Measurements from ENCODE around the gene MED13L.

GRCh38 chr12:116200812-116201211, 76.7 kb downstream of the MED13L start:
- TF ChIP-seq SUZ12 (IDR thresholded peaks at IDR 0.05): no peak
- TF ChIP-seq PKNOX1 (IDR thresholded peaks at IDR 0.05): no peak
- no peak for TF ChIP-seq BHLHE40 (IDR thresholded peaks at IDR 0.05; ENCODE audit: borderline replicate concordance)
- no peak for TF ChIP-seq SP1 (IDR thresholded peaks at IDR 0.05)
- no peak for TF ChIP-seq FOXK2 (IDR thresholded peaks at IDR 0.05)
- no peak for TF ChIP-seq ZNF384 (IDR thresholded peaks at IDR 0.05)
- no peak for TF ChIP-seq HDGF (IDR thresholded peaks at IDR 0.05; ENCODE audit: borderline replicate concordance)
- TF ChIP-seq ARNT (IDR thresholded peaks at IDR 0.05): no peak
- no peak for TF ChIP-seq TARDBP (IDR thresholded peaks at IDR 0.05)
- TF ChIP-seq CTBP1 (IDR thresholded peaks at IDR 0.05; ENCODE audit: borderline replicate concordance): no peak
- TF ChIP-seq FOXM1 (IDR thresholded peaks at IDR 0.05; ENCODE audit: borderline replicate concordance): no peak
- TF ChIP-seq ELF4 (IDR thresholded peaks at IDR 0.05): no peak
- no peak for TF ChIP-seq FOXA1 (IDR thresholded peaks at IDR 0.05)
- TF ChIP-seq LEF1 (IDR thresholded peaks at IDR 0.05; ENCODE audit: borderline replicate concordance): no peak

Measured in HEK293T (cell line).